A673 (cell line): Measurements from ENCODE around the gene DNAJC16. TPM values are rescaled to one million over a fixed set of nuclear protein-coding genes. Genes with fewer than 3 reads are reported as not detected.

Experiments used
- BruUV-seq: library from RNA; stranded (reverse); fragments of 400-500 nt; replicated peaks from 2 replicates; lab custom pipeline; 2021; lab: Mats Ljungman, UMichigan
- CTCF ChIA-PET: fragments of 300-600 bp; sonication (Branson Sonifier 250); formaldehyde crosslinking; loops from one replicate; lab custom pipeline; 2022; ENCODE audit warnings: antibody characterized with exemption; lab: Charles Lee
- POLR2A ChIA-PET: fragments of 300-600 bp; sonication (Branson Sonifier 250); formaldehyde crosslinking; loops from one replicate; lab custom pipeline; 2022; ENCODE audit warnings: antibody characterized with exemption; ENCODE audit not compliant: low non-redundant PET; lab: Charles Lee
- DNase-seq: peaks from one replicate; pipeline ENCODE4 v3.0.0-alpha.2; 2015; ENCODE audit warnings: low spot score
- H3K27ac ChIP-seq: fragments of 200-600 bp; sonication (generic); 2 replicates; pipeline ENCODE4 v1.5.1; 2016; ENCODE audit warnings: mixed run types, low read depth, mild to moderate bottlenecking, mixed read lengths, antibody characterized with exemption, low read length; ENCODE audit not compliant: poor library complexity, severe bottlenecking
- H3K27me3 ChIP-seq: fragments of 200-600 bp; sonication (generic); replicated peaks from 2 replicates; pipeline ENCODE4 v1.6.1; 2017; ENCODE audit warnings: mixed run types, low read depth, mild to moderate bottlenecking, mixed read lengths, antibody characterized with exemption, low read length; ENCODE audit not compliant: insufficient read depth, poor library complexity
- H3K36me3 ChIP-seq: fragments of 200-600 bp; sonication (generic); 2 replicates; pipeline ENCODE4 v1.6.1; 2016; ENCODE audit warnings: mixed run types, mild to moderate bottlenecking, mixed read lengths, antibody characterized with exemption, low read length; ENCODE audit not compliant: insufficient read depth, poor library complexity, severe bottlenecking
- H3K4me1 ChIP-seq: fragments of 200-600 bp; sonication (generic); 2 replicates; pipeline ENCODE4 v1.6.1; 2017; ENCODE audit warnings: mixed run types, mild to moderate bottlenecking, mixed read lengths, antibody characterized with exemption, low read length; ENCODE audit not compliant: insufficient read depth, poor library complexity, severe bottlenecking
- H3K4me3 ChIP-seq: fragments of 200-600 bp; sonication (generic); 2 replicates; pipeline ENCODE4 v1.5.1; 2016; ENCODE audit warnings: low read depth, mixed run types, mild to moderate bottlenecking, mixed read lengths, low read length; ENCODE audit not compliant: poor library complexity, severe bottlenecking
- H3K9me3 ChIP-seq: fragments of 200-600 bp; sonication (generic); 2 replicates; pipeline ENCODE4 v1.6.1; 2016; ENCODE audit warnings: mixed run types, low read depth, mild to moderate bottlenecking, mixed read lengths, antibody characterized with exemption, low read length; ENCODE audit not compliant: poor library complexity, severe bottlenecking
- CTCF ChIP-seq: fragments of 300-800, 200-600 bp; sonication (generic); conservative IDR thresholded peaks from 2 replicates; pipeline ENCODE4 v1.5.1; 2017; ENCODE audit warnings: low read depth, mild to moderate bottlenecking, antibody characterized with exemption, low read length, moderate library complexity, mixed read lengths
- EZH2 ChIP-seq: fragments of 200-600 bp; sonication (generic); IDR thresholded peaks from 2 replicates; pipeline ENCODE4 v1.6.1; 2017; ENCODE audit warnings: borderline replicate concordance, low read depth, mild to moderate bottlenecking, mixed read lengths, antibody characterized with exemption, low read length; ENCODE audit not compliant: poor library complexity, severe bottlenecking
- intact Hi-C: fragments of 100-400 bp; cut with micrococcal nuclease; formaldehyde crosslinking; loops from one replicate; pipeline ENCODE4 v1.10.0; 2022; ENCODE audit not compliant: unreplicated experiment
- total RNA-seq: library from RNA; stranded (reverse); gene quantifications from 2 replicates; pipeline ENCODE4 v1.2.3, GENCODE V29; 2021

The DNAJC16 gene
- total RNA-seq, 1 experiment from 2014 or later, result 17.1 TPM

DNA sequence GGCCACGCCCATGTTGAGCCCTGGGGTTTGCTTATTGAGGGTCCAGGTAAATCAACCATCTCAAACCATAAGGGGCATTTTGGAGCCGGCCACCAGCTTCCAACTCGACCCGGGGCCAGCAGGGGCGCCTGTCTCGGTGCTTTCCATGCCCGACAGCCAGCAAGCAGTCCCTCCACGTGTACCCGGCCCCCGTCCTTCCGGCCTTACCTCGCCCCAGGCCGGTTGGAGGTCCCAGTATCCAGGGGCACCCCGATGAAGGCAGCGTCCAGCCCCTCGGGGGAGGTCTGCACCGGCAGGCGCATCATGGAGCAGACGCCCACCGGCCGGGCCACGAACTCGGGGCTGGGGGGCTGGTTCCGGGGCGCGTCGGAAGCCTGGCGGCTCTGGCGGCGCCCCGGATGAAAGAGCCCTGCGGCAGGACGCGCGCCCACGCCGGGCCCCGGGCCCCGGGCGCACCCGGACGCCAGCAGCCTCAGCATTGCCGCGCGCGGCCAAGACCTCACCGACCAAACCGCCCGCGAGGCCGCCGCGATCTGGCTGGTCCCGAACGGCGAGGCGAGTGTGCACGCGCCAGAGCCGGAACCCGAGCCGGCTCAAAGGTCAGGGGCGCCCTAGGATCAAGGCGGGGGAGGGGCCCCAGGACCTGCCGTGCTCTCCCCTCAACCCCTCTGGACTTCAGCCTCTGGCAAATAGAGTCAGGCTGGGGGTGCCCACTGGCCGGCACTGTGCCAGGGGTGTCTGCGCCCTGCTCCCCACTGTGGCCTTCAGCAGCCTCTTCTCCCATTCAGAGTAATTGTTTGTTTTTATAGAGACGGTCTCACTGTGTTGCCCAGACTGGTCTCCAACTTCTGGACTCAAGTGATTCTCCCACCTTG lies 58.1 kb downstream of the DNAJC16 start, which contains the start of gene AGMAT:
AGMAT (minus strand) TSS at position 563 of the 875 bp plus-strand sequence; CDS start at position 479, 84 bp downstream.
- no TSS peak for BruUV-seq
- peak; percentile 29 for DNase-seq
- Histone ChIP-seq H3K27me3 (no peaks in the 10 kb centered on the region), H3K9me3 (no peaks in the 10 kb centered on the region), H3K4me1 (no peaks in the 10 kb centered on the region), H3K27ac (no peak within 1 kb of the TSS), H3K36me3 (no peaks in the 10 kb centered on the region), H3K4me3 (peak within 1 kb of the TSS; percentile 40)
- no peak for TF ChIP-seq CTCF
- TF ChIP-seq EZH2, result no peak
- POLR2A ChIA-PET, result no interaction called here
- CTCF ChIA-PET, result no interaction called here
- intact Hi-C loops, result no loop called here

GRCh38 chr1:15592285-15592684 lies 65.6 kb downstream of the DNAJC16 start:
- Histone ChIP-seq H3K36me3 (no peaks in the 10 kb centered on the region), H3K9me3 (no peaks in the 10 kb centered on the region), H3K27ac (no peak overlapping the region), H3K27me3 (peaks cover 4% of the 10 kb centered on the region), H3K4me1 (no peaks in the 10 kb centered on the region), H3K4me3 (no peak overlapping the region)
- TF ChIP-seq EZH2, result no peak
- TF ChIP-seq CTCF, result no peak
- ChIA-PET POLR2A (interaction anchor here (0.7 kb wide), 1 partner anchor 11 kb away, joined by 13 read pairs; no protein-coding TSS in a partner anchor), CTCF (no interaction called here)
- DNase-seq, result no peak
- BruUV-seq, result no TSS peak
- intact Hi-C loops, result no loop called here

DNA sequence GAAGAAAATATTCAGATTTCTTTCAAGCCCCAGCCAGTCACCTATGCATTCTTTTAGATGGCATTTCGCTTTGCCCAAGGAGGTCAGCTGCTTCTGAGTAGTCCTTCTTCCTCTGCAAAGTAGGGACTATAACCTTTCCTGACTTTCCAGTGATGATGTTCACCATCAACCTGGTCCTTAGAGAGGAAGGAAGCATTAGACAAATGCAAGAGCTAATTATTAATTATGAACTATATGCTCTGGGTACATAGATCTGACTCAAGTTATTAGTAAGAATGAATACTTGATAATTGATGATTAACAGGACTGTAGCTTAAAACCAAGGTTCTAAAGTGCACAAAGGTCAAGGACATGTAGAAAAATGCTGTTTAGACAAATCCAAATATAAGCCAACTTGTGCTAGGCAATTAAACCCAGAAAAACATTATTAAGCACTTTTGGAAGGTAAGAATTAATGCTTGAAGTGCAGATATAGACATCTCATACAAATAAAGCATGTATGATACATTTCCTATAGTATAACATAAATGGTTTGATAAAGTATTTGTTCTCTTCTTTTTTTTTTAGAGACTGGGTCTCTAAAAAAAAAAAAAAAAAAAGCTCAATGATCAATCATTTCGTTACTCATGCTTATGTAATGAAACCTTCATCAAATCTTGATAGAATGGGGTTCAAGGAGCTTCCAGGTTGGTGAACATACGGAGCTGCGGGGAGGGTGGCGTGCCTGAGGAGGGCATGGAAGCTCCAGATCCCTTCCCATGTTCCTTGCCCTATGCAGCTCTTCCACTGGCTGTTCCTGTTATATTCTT lies 69.4 kb downstream of the DNAJC16 start:
- Histone ChIP-seq H3K27me3 (peaks cover 4% of the 10 kb centered on the region), H3K4me1 (peaks cover 8% of the 10 kb centered on the region), H3K36me3 (no peaks in the 10 kb centered on the region), H3K4me3 (no peak overlapping the region), H3K27ac (no peak overlapping the region), H3K9me3 (no peaks in the 10 kb centered on the region)
- intact Hi-C loops, result loop anchor here (5.0 kb wide), 1 partner anchor 146 kb away; the partner anchor contains the start of gene TMEM82
- no TSS peak for BruUV-seq
- ChIA-PET POLR2A (no interaction called here), CTCF (interaction anchor here (0.6 to 1.1 kb wide), 2 partner anchors 146 to 164 kb away, joined by 5 to 9 read pairs; partner anchors contain the start of gene TMEM82)
- TF ChIP-seq EZH2 (no peak), CTCF (no peak)
- no peak for DNase-seq
